ENCODE measurements around the gene SKIC2. TPM values are rescaled to one million over a fixed set of nuclear protein-coding genes. Genes with fewer than 3 reads are reported as not detected.
"Not testable (repeated sequence)": the region's sequence is repeated elsewhere in the genome, so short reads cannot be mapped to it uniquely, and the experiment has no call there.

Gene SKIC2
- total RNA-seq, 1 experiment from 2014 or later = 81.8 TPM

DNA sequence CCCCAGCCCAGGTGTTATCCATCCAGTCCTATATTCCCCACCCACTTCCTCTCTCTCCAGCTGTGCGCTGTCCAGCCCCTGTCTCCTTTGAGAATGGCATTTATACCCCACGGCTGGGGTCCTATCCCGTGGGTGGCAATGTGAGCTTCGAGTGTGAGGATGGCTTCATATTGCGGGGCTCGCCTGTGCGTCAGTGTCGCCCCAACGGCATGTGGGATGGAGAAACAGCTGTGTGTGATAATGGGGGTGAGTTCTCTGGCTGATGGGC, 30.4 kb upstream of the SKIC2 start (continued):
- TF ChIP-seq, protein P1, sequence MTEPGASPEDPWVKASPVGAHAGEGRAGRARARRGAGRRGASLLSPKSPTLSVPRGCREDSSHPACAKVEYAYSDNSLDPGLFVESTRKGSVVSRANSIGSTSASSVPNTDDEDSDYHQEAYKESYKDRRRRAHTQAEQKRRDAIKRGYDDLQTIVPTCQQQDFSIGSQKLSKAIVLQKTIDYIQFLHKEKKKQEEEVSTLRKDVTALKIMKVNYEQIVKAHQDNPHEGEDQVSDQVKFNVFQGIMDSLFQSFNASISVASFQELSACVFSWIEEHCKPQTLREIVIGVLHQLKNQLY (CRISPR knock-in tag; IDR thresholded peaks at IDR 0.05) = no peak
- TF ChIP-seq, protein P2, sequence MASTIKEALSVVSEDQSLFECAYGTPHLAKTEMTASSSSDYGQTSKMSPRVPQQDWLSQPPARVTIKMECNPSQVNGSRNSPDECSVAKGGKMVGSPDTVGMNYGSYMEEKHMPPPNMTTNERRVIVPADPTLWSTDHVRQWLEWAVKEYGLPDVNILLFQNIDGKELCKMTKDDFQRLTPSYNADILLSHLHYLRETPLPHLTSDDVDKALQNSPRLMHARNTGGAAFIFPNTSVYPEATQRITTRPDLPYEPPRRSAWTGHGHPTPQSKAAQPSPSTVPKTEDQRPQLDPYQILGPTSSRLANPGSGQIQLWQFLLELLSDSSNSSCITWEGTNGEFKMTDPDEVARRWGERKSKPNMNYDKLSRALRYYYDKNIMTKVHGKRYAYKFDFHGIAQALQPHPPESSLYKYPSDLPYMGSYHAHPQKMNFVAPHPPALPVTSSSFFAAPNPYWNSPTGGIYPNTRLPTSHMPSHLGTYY (CRISPR knock-in tag; IDR thresholded peaks at IDR 0.05) = no peak
- TF ChIP-seq ZNF416 (CRISPR knock-in tag; IDR thresholded peaks at IDR 0.05) (no peak), NFYB (CRISPR knock-in tag; conservative IDR thresholded peaks at IDR 0.05; ENCODE audit: low read depth) (no peak), ZNF121 (CRISPR knock-in tag; IDR thresholded peaks at IDR 0.05) (no peak), NR3C1 (CRISPR knock-in tag; conservative IDR thresholded peaks at IDR 0.05; ENCODE audit: low read depth) (no peak)

DNA sequence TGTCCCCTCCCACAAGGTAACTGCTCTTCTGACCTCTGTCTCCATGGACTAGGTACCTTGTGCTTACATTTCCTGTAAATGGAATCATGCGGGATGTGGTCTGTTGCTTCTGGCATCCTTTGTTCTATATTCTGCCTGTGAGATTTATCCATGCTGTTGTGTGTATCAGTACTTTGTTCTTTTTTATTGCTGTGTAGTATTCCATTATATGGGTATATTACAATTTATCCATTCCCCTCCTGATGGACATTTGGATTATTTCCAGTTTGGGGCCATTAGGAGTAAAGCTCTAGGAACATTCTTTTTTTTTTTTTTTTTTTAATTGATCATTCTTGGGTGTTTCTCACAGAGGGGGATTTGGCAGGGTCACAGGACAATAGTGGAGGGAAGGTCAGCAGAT, 28.0 kb upstream of the SKIC2 start:
- no peaks in the 10 kb centered on the region for H3K36me3 Mint-ChIP-seq
- no peaks in the 10 kb centered on the region for H3K4me1 Mint-ChIP-seq
- TF ChIP-seq, protein P3, sequence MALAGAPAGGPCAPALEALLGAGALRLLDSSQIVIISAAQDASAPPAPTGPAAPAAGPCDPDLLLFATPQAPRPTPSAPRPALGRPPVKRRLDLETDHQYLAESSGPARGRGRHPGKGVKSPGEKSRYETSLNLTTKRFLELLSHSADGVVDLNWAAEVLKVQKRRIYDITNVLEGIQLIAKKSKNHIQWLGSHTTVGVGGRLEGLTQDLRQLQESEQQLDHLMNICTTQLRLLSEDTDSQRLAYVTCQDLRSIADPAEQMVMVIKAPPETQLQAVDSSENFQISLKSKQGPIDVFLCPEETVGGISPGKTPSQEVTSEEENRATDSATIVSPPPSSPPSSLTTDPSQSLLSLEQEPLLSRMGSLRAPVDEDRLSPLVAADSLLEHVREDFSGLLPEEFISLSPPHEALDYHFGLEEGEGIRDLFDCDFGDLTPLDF (CRISPR knock-in tag; IDR thresholded peaks at IDR 0.05) = no peak
- no peak for TF ChIP-seq TP53 (CRISPR knock-in tag; IDR thresholded peaks at IDR 0.05)
- TF ChIP-seq, protein P4, sequence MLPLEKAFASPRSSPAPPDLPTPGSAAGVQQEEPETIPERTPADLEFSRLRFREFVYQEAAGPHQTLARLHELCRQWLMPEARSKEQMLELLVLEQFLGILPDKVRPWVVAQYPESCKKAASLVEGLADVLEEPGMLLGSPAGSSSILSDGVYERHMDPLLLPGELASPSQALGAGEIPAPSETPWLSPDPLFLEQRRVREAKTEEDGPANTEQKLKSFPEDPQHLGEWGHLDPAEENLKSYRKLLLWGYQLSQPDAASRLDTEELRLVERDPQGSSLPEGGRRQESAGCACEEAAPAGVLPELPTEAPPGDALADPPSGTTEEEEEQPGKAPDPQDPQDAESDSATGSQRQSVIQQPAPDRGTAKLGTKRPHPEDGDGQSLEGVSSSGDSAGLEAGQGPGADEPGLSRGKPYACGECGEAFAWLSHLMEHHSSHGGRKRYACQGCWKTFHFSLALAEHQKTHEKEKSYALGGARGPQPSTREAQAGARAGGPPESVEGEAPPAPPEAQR (CRISPR knock-in tag; IDR thresholded peaks at IDR 0.05) = no peak
- TF ChIP-seq, protein P5, sequence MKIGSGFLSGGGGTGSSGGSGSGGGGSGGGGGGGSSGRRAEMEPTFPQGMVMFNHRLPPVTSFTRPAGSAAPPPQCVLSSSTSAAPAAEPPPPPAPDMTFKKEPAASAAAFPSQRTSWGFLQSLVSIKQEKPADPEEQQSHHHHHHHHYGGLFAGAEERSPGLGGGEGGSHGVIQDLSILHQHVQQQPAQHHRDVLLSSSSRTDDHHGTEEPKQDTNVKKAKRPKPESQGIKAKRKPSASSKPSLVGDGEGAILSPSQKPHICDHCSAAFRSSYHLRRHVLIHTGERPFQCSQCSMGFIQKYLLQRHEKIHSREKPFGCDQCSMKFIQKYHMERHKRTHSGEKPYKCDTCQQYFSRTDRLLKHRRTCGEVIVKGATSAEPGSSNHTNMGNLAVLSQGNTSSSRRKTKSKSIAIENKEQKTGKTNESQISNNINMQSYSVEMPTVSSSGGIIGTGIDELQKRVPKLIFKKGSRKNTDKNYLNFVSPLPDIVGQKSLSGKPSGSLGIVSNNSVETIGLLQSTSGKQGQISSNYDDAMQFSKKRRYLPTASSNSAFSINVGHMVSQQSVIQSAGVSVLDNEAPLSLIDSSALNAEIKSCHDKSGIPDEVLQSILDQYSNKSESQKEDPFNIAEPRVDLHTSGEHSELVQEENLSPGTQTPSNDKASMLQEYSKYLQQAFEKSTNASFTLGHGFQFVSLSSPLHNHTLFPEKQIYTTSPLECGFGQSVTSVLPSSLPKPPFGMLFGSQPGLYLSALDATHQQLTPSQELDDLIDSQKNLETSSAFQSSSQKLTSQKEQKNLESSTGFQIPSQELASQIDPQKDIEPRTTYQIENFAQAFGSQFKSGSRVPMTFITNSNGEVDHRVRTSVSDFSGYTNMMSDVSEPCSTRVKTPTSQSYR (CRISPR knock-in tag; IDR thresholded peaks at IDR 0.05) = no peak
- TF ChIP-seq, protein P6, sequence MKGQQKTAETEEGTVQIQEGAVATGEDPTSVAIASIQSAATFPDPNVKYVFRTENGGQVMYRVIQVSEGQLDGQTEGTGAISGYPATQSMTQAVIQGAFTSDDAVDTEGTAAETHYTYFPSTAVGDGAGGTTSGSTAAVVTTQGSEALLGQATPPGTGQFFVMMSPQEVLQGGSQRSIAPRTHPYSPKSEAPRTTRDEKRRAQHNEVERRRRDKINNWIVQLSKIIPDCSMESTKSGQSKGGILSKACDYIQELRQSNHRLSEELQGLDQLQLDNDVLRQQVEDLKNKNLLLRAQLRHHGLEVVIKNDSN (CRISPR knock-in tag; IDR thresholded peaks at IDR 0.05) = no peak
- no peak for TF ChIP-seq ZBTB21 (CRISPR knock-in tag; IDR thresholded peaks at IDR 0.05; ENCODE audit: borderline replicate concordance)
- ATAC-seq (no peak), DNase-seq (ENCODE audit: low spot score) (no peak)
- CTCF ChIA-PET = no interaction called here
- H3K27me3 Mint-ChIP-seq (ENCODE audit: low read depth) = peaks cover 24% of the 10 kb centered on the region
- POLR2A ChIA-PET = no interaction called here
- H3K4me3 Mint-ChIP-seq = no peak overlapping the region
- H3K27ac Mint-ChIP-seq = no peak overlapping the region
- H3K9me3 Mint-ChIP-seq = peaks cover 13% of the 10 kb centered on the region

DNA sequence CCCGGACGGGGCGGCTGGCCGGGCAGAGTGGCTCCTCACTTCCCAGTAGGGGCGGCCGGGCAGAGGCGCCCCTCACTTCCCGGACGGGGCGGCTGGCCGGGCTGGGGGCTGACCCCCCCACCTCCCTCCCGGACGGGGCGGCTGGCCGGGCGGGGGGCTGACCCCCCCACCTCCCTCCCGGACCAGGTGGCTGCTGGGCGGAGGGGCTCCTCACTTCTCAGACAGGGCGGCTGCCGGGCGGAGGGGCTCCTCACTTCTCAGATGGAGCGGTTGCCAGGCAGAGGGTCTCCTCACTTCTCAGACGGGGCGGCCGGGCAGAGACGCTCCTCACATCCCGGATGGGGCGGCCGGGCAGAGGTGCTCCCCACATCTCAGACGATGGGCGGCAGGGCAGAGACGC, 26.8 kb upstream of the SKIC2 start:
- POLR2A ChIA-PET, CTCF ChIA-PET, H3K27ac Mint-ChIP-seq: not testable (repeated sequence)

DNA sequence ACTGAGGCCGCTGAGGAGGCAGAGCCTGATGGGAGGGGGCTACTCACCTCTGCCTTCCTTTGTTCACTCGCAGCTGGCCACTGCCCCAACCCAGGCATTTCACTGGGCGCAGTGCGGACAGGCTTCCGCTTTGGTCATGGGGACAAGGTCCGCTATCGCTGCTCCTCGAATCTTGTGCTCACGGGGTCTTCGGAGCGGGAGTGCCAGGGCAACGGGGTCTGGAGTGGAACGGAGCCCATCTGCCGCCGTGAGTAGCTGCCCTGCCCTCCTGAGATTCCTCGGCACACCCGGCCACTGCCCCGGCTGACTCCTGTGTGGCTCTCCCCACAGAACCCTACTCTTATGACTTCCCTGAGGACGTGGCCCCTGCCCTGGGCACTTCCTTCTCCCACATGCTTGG, 25.4 kb upstream of the SKIC2 start:
- CTCF ChIA-PET = no interaction called here
- no peaks in the 10 kb centered on the region for H3K4me1 Mint-ChIP-seq
- H3K27ac Mint-ChIP-seq = no peak overlapping the region
- TF ChIP-seq, protein P7, sequence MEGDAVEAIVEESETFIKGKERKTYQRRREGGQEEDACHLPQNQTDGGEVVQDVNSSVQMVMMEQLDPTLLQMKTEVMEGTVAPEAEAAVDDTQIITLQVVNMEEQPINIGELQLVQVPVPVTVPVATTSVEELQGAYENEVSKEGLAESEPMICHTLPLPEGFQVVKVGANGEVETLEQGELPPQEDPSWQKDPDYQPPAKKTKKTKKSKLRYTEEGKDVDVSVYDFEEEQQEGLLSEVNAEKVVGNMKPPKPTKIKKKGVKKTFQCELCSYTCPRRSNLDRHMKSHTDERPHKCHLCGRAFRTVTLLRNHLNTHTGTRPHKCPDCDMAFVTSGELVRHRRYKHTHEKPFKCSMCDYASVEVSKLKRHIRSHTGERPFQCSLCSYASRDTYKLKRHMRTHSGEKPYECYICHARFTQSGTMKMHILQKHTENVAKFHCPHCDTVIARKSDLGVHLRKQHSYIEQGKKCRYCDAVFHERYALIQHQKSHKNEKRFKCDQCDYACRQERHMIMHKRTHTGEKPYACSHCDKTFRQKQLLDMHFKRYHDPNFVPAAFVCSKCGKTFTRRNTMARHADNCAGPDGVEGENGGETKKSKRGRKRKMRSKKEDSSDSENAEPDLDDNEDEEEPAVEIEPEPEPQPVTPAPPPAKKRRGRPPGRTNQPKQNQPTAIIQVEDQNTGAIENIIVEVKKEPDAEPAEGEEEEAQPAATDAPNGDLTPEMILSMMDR (IDR thresholded peaks at IDR 0.05) = no peak
- TF ChIP-seq, protein P8, sequence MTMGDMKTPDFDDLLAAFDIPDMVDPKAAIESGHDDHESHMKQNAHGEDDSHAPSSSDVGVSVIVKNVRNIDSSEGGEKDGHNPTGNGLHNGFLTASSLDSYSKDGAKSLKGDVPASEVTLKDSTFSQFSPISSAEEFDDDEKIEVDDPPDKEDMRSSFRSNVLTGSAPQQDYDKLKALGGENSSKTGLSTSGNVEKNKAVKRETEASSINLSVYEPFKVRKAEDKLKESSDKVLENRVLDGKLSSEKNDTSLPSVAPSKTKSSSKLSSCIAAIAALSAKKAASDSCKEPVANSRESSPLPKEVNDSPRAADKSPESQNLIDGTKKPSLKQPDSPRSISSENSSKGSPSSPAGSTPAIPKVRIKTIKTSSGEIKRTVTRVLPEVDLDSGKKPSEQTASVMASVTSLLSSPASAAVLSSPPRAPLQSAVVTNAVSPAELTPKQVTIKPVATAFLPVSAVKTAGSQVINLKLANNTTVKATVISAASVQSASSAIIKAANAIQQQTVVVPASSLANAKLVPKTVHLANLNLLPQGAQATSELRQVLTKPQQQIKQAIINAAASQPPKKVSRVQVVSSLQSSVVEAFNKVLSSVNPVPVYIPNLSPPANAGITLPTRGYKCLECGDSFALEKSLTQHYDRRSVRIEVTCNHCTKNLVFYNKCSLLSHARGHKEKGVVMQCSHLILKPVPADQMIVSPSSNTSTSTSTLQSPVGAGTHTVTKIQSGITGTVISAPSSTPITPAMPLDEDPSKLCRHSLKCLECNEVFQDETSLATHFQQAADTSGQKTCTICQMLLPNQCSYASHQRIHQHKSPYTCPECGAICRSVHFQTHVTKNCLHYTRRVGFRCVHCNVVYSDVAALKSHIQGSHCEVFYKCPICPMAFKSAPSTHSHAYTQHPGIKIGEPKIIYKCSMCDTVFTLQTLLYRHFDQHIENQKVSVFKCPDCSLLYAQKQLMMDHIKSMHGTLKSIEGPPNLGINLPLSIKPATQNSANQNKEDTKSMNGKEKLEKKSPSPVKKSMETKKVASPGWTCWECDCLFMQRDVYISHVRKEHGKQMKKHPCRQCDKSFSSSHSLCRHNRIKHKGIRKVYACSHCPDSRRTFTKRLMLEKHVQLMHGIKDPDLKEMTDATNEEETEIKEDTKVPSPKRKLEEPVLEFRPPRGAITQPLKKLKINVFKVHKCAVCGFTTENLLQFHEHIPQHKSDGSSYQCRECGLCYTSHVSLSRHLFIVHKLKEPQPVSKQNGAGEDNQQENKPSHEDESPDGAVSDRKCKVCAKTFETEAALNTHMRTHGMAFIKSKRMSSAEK (CRISPR knock-in tag; IDR thresholded peaks at IDR 0.05; ENCODE audit: borderline replicate concordance) = no peak
- TF ChIP-seq, protein P9, sequence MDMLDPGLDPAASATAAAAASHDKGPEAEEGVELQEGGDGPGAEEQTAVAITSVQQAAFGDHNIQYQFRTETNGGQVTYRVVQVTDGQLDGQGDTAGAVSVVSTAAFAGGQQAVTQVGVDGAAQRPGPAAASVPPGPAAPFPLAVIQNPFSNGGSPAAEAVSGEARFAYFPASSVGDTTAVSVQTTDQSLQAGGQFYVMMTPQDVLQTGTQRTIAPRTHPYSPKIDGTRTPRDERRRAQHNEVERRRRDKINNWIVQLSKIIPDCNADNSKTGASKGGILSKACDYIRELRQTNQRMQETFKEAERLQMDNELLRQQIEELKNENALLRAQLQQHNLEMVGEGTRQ (CRISPR knock-in tag; IDR thresholded peaks at IDR 0.05) = no peak

More for the DNA sequence above, 26.8 kb upstream of the SKIC2 start:
- Mint-ChIP-seq H3K9me3 (peaks cover 13% of the 10 kb centered on the region), H3K27me3 (ENCODE audit: low read depth) (peaks cover 17% of the 10 kb centered on the region)
- not testable (repeated sequence) for H3K4me1 Mint-ChIP-seq; H3K4me3 Mint-ChIP-seq; DNase-seq (ENCODE audit: low spot score); H3K36me3 Mint-ChIP-seq; ATAC-seq

More for the DNA sequence above, 25.4 kb upstream of the SKIC2 start:
- ATAC-seq (no peak), DNase-seq (ENCODE audit: low spot score) (no peak)
- Mint-ChIP-seq H3K4me3 (no peak overlapping the region), H3K27me3 (ENCODE audit: low read depth) (peaks cover 10% of the 10 kb centered on the region), H3K9me3 (peaks cover 13% of the 10 kb centered on the region), H3K36me3 (no peaks in the 10 kb centered on the region)
- POLR2A ChIA-PET = interaction anchor here (0.6 kb wide), 1 partner anchor 50 kb away, joined by 3 read pairs; no protein-coding TSS in a partner anchor
